ENCODE results near the gene DDR2. TPM values are rescaled to one million over a fixed set of nuclear protein-coding genes. Genes with fewer than 3 reads are reported as not detected.

The DDR2 gene
- total RNA-seq, 4 donors from 2014 or later: 165 to 241 (median 199) TPM

GRCh38 chr1:162695687-162696086, 63.4 kb downstream of the DDR2 start:
- Histone ChIP-seq H3K36me3 (no peaks in the 10 kb centered on the region), H3K9me3 (no peaks in the 10 kb centered on the region), H3K4me3 (no peak overlapping the region), H3K4me1 (peaks cover 15 to 93% (median 46%) of the 10 kb centered on the region in 3 donors), H3K27ac (peak overlapping the region; percentile 5 to 83 (median 82)), H3K27me3 (no peaks in the 10 kb centered on the region)
- 33 to 42% methylated on average over 1 of the region's 1 CpG for WGBS, 2 donors (ENCODE audit: low coverage in 1 of 2)
- TF ChIP-seq EP300 (IDR thresholded peaks at IDR 0.05) (no peak), POLR2A (IDR thresholded peaks at IDR 0.05) (no peak), POLR2AphosphoS5 (IDR thresholded peaks at IDR 0.05) (no peak), CTCF (IDR thresholded peaks at IDR 0.05) (no peak)
- no peak for ATAC-seq

- no peaks in the 10 kb centered on the region for H3K27me3 ChIP-seq
- no peaks in the 10 kb centered on the region for H3K9me3 ChIP-seq
- peak overlapping the region; percentile 5 to 83 (median 82) for H3K27ac ChIP-seq
- H3K4me1 ChIP-seq: peaks cover 10 to 93% (median 39%) of the 10 kb centered on the region in 3 donors
- TF ChIP-seq POLR2AphosphoS5 (IDR thresholded peaks at IDR 0.05) (peak; percentile 74), POLR2A (IDR thresholded peaks at IDR 0.05) (no peak), CTCF (IDR thresholded peaks at IDR 0.05) (no peak), EP300 (IDR thresholded peaks at IDR 0.05) (no peak)
- ATAC-seq: peak; percentile 92
- 0 to 24% methylated on average over 2 to 5 of the region's 5 CpGs for WGBS, 2 donors (ENCODE audit: low coverage in 1 of 2)
- no peak overlapping the region for H3K4me3 ChIP-seq
- no peaks in the 10 kb centered on the region for H3K36me3 ChIP-seq
Observed at GRCh38 chr1:162696286-162696862, 64.1 kb downstream of the DDR2 start.

DNA sequence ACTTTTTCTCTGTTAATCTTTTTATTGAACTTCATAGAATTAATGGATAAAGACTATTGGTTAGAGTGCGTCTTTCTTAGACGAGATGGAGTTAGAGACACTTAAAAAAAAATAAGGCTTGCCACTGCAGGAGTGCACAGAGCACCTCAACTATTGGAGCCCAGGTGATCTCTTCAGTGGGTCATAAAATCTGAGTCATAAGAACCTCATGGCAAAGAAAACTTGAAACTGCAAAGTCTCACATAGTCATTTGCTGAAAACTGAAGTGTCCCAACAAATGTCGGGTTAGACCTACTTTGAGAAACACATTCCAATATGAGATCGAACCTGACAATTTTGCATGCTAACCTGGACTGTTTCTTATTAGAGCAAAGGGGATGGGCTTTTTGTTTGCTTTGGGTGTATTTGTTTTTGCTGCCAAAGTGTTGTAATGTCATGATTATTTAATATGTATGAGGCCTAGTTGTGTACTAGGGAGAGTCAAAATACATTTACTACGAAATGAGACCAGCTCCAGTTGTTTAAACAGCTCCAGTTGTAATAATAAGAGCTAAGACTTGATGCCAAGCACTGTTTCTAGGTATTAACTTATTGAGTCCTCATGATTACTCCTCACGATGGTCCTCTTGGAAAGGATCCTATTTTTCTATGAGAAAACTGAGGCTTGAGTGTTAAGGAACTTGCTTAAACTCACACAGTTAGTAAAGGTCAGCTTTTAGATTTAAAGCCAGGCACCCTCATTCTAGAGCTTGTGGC, 65.1 kb downstream of the DDR2 start:
- no peaks in the 10 kb centered on the region for H3K9me3 ChIP-seq
- WGBS, 2 donors (ENCODE audit: low coverage in 1 of 2): 55 to 56% methylated on average over 4 to 5 of the region's 6 CpGs
- peak overlapping the region; percentile 43 to 83 (median 82) for H3K27ac ChIP-seq
- no peaks in the 10 kb centered on the region for H3K36me3 ChIP-seq
- ATAC-seq: no peak
- no peak overlapping the region for H3K4me3 ChIP-seq
- H3K27me3 ChIP-seq: no peaks in the 10 kb centered on the region
- no peak for TF ChIP-seq EP300 (IDR thresholded peaks at IDR 0.05)
- peaks cover 10 to 93% (median 30%) of the 10 kb centered on the region in 3 donors for H3K4me1 ChIP-seq

DNA sequence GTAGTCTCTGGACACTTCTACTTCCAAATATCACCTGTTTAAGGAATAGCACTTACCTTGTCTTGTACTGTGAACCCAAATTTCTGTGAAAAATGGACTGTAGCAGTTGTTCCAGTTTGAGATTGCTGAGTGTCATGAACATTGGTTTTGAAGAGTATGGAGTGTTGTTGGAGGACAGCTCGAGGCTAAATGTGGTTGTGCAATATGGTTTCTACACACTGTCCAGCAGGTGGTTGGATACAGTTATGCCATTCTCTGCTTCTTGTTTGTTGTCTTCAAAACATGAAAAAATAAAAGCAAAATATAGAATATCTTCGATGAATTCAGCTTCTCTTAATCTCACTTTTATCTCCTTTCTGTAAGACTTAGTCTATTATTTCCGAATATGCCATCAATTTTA, 67.1 kb downstream of the DDR2 start:
- Histone ChIP-seq H3K4me3 (no peak overlapping the region), H3K27ac (no peak overlapping the region), H3K36me3 (no peaks in the 10 kb centered on the region), H3K4me1 (peaks cover 10 to 93% (median 29%) of the 10 kb centered on the region in 3 donors), H3K9me3 (no peaks in the 10 kb centered on the region), H3K27me3 (no peaks in the 10 kb centered on the region)
- 71 to 79% methylated on average over 3 of the region's 3 CpGs for WGBS, 2 donors (ENCODE audit: low coverage in 1 of 2)
- TF ChIP-seq CTCF (IDR thresholded peaks at IDR 0.05): peak in 1 of 4 experiments; percentile 33
- TF ChIP-seq POLR2AphosphoS5 (IDR thresholded peaks at IDR 0.05): no peak
- ATAC-seq: no peak

DNA sequence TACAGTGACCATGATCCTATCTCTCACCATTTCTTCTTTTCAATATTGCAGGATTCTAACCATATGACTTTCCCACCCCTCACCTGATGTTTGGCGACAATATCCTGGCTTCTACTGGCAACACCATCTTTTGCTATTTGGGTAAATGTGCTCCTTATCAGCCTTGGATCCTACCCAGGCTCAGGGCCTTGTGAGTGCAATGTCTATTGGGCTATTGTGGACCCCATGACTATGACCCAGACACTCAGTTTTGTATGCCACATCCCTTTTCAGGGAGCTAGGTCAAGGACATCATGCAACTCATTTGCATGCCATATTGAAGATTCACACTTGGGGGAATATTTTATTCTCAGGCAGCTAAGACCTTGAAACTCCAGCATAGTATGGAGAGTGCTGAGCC, 67.9 kb downstream of the DDR2 start:
- Histone ChIP-seq H3K27ac (no peak overlapping the region), H3K4me3 (no peak overlapping the region), H3K27me3 (no peaks in the 10 kb centered on the region), H3K9me3 (no peaks in the 10 kb centered on the region), H3K4me1 (peaks cover 10 to 93% (median 34%) of the 10 kb centered on the region in 3 donors), H3K36me3 (no peaks in the 10 kb centered on the region)
- no peak for TF ChIP-seq POLR2AphosphoS5 (IDR thresholded peaks at IDR 0.05)
- no peak for TF ChIP-seq POLR2A (IDR thresholded peaks at IDR 0.05)
- TF ChIP-seq CTCF (IDR thresholded peaks at IDR 0.05): no peak
- no peak for TF ChIP-seq EP300 (IDR thresholded peaks at IDR 0.05)
- no peak for ATAC-seq
- WGBS, 2 donors (ENCODE audit: low coverage in 1 of 2): 100% methylated on average over 1 of the region's 1 CpG; no CpG with 5 or more reads in 1 of the 2 donors
